GM12873 (cell line): ENCODE measurements around the gene GBA2.

Experiments used
- CTCF ChIP-seq: IDR thresholded peaks from 2 replicates; pipeline ENCODE4 v1.5.1; 2012; ENCODE audit warnings: low read depth, mild to moderate bottlenecking, moderate library complexity, low read length, control low read depth; ENCODE audit not compliant: insufficient read depth; ENCODE audit errors: missing control alignments

GBA2 gene

GRCh38 chr9:35705836-35706430 is 43.1 kb downstream of the GBA2 start:
- no peak for TF ChIP-seq CTCF

DNA sequence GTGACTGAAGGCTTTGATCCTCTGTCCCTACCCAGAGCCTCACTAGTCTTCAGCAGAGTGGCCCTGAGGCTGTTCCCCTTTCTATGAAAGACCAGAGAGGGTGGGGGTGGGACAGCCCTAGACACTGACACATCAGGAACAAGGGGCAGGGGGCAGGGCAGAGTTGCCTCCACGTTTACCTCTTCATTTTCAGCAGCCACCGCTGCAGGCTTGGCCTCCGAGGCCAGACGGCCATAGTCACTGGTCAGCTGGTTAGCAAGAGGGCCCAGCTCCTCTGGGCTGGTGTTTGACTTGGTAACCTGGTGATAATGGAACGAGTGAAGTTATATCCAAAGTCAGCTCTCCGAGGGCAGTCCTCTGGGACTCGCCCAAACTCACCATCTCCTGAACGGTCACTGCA is 43.7 kb downstream of the GBA2 start:
- no peak for TF ChIP-seq CTCF

- no peak for TF ChIP-seq CTCF
Observed at GRCh38 chr9:35703906-35704672, 44.9 kb downstream of the GBA2 start.

DNA sequence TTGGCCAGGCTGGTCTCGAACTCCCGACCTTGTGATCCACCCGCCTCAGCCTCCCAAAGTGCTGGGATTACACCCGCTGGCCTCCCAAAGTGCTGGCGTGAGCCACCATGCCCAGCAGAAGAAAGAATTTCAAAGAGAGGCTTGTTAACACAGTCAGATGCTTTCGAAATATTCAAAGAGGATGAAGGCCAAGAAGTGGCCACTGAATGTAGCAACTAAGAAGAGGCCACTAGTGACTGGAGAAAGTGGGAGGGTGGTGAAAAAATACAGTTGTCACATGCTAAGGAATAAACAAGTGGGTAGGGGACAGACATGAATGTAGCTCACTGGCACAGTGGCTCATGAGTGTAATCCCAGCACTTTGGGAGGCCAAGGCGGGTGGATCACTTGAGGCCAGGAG is 46.3 kb downstream of the GBA2 start:
- no peak for TF ChIP-seq CTCF

- TF ChIP-seq CTCF = no peak
Observed at GRCh38 chr9:35700942-35701341, 48.1 kb downstream of the GBA2 start.

GRCh38 chr9:35700031-35700430 is 49.0 kb downstream of the GBA2 start:
- TF ChIP-seq CTCF = no peak

DNA sequence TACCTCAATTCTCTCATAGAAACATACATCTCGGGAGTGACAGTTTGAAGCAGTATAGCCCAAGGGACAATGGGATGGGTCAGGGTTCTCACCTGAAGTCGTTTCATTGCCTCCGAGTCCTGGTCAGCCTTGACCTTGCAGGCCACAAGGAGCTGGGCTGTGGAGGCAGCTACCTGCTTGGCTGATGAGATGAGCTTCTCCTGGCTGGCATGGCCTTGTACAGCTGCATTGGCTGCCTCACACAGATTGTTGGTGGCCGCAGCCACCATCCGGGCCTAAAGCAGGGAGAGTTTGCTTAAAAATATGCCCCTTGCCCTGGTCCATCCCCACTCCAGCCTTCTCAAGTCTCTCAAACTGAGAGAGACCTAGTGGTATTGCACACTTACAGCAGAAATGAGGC is 50.8 kb downstream of the GBA2 start:
- no peak for TF ChIP-seq CTCF
